NK-92 (cell line): ENCODE data around the gene POC1A.
"Not testable (repeated sequence)": the region's sequence is repeated elsewhere in the genome, so short reads cannot be mapped to it uniquely, and the experiment has no call there.

Experiments
- DNase-seq: peaks from one replicate; lab custom pipeline; 2025; ENCODE audit not compliant: unreplicated experiment; lab: John Stamatoyannopoulos, UW

POC1A gene

DNA sequence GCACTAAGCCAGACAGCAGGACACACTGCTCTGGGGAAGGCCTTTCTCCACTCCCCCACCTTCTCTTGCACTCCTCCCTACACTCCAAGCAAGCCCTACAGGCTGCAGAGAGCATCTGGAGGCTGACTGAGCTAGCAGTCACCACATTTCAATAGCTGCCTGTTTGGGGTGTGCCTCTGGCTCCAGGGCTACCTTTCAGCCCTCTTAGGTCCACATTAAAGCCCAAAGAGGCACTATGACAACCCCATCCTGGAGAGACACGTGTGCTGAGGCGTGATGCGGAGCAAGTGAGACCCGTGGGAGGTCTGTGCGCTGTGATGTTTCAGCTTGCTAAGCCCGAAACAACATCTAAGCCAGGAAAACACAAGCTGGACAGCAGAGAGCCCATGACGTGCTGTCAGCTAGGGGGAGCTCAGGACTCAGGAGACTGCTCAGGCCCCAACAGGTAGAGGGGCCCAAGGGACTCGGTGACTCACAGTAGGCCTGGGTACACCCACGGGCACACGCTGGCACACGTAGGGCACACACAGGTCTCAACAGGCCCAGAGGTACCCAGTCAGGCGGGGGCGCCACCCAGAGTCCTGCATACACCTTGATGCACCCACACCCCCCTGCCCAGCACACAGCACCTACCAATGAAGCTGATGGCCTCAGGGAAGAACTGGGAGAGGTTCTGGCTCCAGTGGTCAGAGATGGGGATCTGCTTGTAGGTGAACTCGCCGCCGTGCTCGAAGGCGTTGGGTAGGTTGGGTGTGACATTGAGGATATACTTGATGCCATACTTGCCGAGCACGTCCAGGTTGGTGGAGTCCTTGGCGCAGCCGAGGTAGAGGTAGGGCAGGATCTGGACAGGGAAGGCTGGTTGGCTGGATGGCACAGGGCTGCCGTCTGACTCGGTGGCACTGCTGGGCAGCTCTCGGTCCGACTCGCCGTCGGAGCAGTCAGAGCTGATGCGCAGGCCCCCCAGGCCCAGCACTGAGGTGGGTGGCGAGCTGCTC, 100.6 kb downstream of the POC1A start:
- no peak for DNase-seq

DNA sequence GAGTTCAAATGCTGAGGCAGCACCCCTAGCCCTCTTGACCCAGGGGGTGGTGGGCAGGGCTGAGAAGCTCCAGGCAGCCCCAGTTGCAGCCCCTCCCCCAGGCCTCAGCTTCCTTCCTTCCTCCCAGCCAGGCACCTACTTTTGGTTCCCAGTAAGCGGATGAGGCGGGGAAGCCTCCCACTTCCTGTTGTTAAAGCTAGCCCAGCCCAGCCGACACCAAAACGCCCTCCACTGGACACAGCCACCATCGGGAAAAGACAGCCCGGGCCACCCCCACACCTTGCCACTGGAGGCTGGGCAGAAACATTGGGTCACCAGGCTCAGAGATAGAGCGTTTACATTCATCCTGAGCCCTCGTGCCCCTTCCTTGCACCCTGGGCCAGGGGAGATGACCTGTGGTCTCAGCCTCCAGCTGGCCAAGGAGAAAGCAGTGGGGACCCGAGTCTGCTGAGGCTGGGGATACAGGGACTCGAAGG, 101.4 kb downstream of the POC1A start:
- no peak for DNase-seq

DNA sequence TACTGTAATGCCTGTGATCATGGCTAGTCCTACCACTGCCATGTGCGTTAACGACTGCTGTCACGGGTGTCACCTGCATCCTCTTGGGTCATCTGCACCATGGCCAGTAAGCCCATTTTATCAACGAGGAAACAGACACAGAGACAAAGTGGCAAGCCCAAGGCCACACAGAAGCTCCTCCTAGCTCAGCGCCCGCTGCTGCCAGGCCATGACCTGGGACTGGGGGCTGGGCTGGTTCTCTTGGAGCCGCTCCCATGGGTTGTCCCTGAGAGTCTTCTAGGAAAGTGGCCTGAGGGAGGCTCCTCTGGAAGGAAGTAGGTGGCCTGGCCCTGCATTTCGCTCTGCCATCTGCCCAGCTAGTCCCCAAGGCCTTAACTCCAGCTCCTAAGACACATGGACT, 102.8 kb downstream of the POC1A start:
- DNase-seq: no peak

DNA sequence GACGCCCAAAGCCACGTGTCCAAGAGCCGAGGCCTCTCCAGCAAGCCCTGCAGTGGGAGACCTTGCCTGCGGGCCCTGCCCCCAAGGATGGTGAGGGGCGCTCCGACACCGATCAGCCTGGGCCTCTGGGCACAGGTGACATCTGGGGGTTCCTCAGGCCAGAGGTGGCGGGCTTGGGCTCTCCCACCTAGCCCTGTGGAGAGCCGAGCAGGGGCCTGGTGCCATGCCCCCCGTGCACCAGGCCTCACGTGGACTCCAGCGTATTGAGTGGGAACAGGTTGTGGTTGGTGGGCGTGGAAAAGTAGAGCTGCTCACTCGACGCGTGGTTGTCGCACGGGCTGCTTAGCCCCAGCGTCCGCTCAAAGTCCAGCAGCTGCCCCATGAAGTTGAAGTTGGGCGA, 103.7 kb downstream of the POC1A start:
- no peak for DNase-seq

DNA sequence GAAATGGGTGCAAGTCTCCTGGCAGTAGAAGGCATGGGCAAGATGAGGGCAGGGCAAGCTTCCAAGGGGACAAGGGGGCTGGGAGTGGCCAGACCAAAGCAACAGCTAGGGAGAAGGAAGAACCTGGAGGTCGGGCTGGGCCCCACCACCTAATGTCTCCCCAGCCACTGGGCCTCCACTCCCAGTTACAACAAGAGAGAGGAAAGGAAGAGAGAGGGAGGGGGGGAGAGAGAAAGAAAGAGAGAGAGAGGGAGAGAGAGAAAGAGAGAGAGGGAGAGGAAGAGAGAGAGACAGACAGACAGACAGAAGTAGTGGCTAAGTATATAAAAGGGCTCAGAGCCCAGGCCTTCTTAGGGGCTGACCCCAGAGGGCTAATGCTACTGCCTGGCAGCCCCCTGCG, 104.7 kb downstream of the POC1A start:
- DNase-seq: no peak

DNA sequence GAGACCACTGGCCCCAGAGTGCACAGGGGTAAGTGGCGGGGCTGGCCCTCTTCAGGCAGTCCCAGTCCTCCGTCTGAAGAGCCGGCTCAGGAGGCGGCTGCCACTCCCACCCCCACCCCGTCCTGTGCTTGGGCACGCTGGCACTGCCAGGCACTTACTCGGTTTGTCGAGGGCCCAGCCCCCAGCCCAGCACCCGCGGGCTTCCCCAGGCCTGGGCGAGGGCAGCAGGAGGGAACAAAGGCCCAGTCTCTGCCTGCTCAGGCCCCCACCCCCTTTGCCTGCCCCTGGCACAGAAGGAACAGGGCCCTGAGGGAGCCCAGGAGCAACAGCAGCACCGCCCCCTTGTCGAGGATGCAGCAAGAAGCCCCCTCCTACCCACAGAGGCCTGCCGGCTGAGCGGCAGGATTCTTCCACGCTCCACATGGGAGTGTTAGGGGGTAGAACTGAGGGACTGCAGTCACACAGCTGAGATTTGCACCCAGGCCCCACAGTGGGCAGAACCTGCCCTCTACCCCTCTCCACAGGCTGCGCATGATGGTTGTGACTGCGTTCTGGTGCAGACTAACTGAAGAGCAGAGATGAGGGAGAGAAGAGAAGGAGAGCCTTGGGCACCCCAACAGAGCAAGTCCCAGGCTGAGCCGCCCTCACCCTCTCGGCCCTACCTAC, 106.8 kb downstream of the POC1A start:
- DNase-seq: no peak

DNA sequence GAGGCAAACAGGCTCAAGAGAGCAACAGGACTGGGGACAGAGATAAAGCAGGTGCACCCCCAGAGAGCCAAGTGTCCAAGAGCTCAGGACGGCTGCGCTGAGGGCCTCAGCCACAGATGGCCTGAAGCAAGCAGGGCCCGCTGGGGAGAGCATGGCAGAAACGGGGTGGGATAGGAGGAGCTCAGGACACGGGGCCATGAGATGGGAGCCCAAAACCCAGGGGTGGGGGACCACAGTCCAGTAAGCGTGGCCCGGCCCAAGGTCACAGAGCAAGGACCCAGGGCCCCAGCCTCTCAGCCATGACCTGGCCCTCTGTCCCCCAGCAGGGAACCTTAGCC, 107.4 kb downstream of the POC1A start:
- no peak for DNase-seq

DNA sequence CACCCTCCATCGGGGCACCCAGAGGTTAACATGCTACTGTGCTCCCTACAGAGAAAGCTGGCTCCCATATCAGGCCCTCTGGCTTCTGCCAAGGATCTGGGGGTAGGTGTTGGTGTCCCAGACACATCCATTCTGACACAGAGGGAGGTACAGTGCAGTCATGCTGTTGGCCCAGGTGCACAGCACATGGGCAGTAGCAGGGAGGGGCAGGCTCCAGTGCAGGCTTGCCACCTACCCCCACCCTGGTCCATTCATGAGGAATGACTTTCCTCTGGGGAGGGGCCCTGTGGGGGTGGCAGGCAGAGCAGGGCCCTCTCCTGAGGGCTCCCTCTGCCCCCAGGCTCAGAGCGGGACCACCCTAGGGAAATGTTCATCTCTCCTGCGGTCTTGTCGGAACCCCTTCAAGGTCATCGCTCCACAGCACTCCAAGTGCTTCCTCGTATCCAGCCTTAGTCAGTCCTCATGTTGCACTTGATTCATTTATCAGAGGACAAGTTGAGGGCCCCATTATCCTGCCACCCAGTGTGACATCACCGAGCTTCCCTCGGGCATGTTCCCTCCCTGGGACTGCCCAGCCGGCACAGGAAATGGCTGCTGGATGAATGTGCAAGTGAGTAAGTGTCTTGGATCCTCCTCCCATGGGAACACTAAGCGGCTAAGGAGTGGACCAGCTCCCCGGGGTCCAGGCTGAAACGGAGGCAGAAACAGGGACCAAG, 107.9 kb downstream of the POC1A start:
- no peak for DNase-seq

DNA sequence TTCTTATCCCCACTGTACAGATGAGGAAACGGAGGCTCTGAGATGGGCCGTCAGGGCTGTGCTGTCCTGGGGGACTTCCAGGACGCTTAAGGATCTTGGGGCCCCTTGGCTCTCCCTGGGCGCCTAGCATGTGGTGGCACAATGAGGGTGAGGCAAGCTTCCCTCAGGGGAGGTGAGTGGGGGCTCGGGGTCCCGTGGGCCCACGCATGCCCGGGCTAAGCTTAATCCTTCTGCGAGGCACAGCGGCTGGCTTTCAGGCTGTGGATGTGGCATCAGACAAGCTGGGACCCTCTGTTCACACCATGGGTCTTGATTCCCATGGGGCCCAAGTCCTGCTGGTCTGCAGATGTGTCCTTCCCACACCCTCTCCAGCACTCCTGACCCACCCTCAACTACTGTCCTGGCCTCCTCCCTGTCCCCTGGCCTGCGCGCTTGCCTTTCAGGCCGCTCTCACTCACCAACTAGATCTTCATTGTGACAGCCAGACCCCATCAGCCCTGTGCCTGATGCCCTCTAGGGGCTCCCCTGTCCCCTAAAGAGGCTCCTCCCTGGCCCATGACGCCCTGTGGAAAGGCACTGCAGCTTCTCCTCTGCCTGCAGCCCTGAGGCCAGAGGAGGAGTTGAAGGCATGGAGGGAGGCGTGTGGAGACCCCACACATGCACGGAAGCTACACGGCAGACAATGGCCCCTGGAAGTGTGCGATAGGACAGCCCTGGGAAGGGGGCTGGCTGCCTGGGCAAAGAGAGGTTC, 109.2 kb downstream of the POC1A start:
- DNase-seq: no peak

DNA sequence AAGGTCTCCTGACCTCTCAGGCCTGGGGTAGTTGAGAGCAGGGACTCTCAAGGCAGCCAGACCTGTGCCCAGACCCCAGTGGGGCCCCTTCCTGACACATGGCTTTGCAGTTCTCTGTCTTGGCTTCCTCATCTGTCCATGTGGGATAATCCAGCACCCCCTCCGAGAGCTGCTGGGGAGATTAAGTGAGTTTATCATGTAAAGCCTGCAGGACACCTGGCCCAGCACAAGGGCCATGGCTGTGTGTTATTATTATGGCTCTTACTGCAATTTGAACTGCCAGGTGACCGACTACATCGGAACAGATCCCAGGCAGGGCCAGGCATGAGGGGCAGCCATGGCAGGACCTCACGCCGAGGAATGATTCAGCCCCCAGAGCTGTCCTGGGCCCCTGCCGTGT, 110.5 kb downstream of the POC1A start:
- no peak for DNase-seq

DNA sequence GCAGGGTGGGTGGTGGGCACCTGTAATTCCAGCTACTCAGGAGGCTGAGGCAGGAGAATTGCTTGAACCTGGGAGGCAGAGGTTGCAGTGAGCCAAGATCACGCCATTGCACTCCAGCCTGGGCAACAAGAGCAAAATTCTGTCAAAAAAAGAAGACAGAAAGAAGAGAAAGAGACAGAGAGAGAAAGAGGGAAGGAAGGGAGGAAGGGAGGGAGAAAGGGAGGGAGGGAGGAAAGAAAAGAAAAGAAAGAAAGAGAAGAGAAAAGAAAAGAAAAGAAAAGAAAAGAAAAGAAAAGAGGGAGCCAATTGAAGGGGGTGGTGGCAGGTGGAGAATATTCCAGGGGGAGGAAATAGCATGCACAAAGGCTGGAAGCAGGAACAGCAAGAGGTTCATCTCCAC, 111.2 kb downstream of the POC1A start:
- DNase-seq: not testable (repeated sequence)

DNA sequence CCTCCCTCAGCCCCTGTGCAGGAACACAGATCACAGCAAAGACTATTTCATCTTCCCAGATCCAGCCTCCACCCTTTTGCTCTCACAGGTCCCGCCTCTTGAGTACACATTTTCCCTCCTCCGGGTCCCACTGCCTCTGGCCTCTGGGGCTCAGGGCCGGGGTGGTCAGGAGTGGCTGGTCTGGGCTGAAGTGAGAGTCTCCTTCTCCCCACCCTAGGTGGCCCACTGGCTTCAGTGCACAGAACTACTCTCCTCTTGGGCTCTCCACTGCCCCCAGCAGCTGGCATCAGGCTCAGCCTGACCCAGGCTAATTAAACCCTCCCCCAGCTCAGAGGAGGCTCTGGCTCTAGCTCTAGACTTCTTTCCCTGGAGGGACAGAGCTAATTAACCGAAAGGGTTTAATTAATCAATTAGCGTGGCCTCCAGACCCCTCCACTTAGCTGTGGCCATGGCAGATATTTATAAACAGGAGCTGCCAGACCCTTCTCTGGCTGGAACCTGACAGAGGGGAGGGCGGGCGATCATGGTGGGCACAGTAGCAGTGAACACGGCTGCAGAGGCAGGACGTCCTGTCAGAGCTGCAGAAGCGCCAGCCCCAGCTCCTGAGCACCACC, 113.0 kb downstream of the POC1A start:
- DNase-seq: no peak

DNA sequence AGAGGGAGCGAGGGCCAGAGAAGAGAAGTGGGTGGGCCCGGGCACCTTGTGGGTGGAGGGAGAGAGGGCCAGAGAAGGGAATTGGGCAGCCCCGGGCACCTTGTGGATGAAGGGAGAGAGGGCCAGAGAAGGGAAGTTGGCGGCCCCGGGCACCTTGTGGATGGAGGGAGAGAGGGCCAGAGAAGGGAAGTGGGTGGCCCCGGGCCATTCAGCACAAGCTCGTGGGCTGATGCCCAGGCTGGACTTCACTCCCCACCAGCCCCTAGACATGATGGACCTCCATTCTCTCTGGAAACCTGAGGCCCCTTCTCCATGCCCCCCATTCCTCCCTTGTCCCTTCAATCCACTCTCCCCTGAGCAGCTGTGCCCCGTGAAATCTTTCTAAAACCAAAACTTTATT, 113.6 kb downstream of the POC1A start:
- DNase-seq: no peak

DNA sequence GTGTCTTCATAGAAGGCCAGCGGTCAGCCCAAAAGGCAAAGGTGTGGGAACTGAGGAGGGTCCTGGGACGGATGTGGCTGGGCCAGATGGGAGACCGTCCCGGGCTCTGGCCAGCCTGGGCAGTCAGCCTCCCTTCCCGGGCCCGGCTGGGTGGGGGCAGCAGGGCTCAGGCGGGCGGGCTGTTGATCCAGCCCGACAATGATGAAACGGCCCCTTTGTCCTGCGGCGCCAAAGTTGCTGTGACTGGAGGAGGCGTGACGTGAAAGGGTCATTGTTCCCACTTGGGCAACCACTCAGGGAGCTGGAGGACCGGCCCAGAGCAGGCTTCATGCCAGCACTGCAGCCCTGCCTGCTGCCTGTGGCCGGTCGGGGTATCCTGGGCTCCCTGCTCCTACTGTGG, 114.4 kb downstream of the POC1A start:
- DNase-seq: no peak

DNA sequence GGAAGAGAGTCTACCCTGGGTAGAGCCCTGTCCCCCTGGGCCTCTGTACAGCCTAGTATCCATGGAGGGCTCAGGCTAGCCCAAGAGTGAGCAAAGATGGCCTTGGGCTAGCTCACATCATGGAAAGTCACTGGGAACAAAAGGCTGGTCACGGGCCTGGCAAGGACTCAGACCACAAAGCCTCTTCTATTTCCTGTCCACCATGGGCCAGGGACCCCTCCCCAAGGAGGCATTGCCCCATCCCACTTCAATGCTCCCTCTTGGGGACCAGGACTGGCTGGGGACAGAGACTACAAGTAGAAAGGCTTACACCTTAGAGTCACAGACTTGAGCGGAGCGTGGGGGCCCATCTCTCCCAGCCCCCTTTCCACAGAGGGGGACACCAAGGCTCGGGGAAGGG, 114.8 kb downstream of the POC1A start:
- no peak for DNase-seq

DNA sequence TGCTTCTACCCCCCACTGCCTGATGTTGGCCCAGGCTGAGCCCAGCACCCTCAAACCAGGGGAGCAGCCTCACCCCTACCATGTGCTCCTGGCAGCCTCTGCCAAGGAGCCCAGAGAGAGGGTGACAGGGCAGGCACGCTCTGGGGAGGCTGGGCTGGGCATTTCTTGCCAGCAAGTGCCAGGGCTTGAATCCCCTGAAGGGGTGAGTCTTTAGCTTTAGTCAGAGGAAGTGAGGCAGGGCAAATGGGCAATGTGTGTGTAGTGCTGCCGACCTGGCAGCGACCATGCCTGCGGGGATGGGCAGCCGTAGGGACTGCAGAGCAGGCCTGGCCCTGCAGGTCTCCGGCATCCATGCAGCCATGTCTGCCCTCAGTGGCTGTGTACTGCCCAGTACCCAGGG, 116.0 kb downstream of the POC1A start:
- DNase-seq: no peak

DNA sequence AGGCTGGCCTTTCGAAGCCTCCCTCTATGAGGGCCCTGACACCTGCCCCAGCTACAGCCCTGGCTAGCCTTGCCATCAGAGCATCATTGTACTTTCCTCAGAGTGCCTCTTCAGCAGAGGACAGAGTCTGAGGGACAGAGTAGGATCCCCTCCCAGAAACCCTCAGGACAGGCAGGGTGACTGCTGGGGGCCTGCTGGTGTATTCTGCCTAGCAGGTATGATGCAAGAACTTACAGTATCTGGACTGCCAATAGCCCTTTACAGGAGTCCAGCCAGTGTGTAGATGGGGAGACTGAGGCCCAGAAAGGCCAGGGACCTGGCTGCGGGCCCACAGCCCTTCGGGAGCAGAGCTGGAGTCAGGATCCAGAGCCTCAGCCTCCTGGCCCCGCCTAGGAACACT, 116.9 kb downstream of the POC1A start:
- DNase-seq: no peak

DNA sequence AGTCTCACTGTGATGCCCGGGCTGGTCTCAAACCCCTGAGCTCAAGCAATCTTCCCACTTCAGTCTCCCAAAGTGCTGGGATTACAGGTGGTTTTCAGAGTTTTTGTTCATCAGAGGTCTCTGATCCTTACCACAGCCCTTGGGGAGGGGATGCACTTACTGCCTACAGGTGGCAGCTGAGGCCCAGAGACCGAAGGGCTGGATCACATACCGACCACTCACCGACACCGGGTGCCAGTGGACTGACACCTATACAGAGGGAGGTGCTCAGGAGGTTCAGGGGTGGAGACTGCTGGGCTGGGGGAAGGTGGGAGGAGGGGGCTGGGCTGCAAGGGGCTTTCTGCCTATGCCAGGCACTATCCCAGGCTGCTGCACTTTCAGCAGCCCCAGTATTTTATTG, 117.4 kb downstream of the POC1A start:
- DNase-seq: no peak

DNA sequence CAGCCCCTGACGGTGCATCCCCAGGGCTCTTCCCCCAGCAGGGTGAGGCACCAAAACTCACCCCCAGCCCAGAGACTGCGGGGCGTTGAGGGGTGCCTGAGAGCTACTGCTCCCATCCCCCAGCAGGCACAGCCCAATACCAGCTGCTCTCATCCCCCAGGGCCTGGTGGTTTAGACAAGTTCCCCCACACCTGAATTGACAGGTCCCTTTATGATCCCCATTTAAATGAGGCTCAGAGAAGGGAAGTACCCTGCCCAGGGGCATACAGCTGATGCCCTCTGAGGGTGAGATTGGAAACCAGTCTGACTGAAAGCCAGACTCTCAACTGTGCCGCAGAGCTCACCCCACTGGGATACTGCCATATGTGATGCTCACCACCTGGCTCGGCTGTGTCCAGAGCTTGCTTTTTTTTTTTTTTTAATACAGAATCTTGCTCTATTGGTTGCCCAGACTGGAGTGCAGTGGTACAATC, 118.0 kb downstream of the POC1A start:
- no peak for DNase-seq

DNA sequence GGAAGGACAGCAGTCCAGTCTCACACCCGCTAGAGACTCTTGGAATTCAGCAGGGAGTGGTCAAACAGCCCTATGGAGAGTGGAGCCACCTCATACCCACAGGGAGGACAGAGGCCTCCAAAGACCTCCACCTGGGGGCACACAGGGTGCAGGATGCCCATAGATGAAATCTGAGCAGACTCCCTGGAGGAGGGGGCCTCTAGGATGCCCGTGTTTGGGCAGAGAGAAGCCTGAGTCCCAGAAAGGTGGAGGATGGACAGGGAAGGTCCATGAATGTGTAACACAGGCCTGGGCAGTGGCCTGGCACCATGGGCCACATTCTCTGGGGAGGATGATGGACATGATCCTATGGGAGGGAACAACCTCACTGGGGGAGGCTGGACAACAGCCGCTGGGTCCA, 119.6 kb downstream of the POC1A start:
- no peak for DNase-seq

DNA sequence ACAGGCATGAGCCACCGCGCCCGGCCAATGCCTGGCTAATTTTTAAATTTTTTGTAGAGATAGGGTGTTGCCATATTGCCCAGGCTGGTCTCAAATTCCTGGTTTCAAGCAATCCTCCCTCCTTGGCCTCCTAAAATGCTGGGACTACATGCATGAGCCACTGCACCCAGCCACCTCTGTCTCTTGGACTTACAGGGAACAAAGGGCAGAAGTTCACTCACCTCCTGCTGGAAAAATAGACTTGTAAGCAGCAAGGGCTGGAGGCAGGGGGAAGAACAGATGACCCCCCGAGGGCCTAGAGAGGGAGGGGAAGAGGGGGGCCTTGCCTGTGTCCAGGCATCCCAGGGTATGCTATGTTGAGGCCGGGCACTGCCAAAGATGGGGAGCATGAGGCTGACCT, 120.0 kb downstream of the POC1A start:
- DNase-seq: no peak
